Liver (tissue), 9 donors: Measurements from ENCODE around the gene EIF2S3. TPM values are rescaled to one million over a fixed set of nuclear protein-coding genes. Genes with fewer than 3 reads are reported as not detected.
"Not testable (repeated sequence)": the region's sequence is repeated elsewhere in the genome, so short reads cannot be mapped to it uniquely, and the experiment has no call there.

Experiments used
- DNase-seq: peaks from one replicate; pipeline ENCODE4 v3.0.0-alpha.2; 2017; ENCODE audit warnings: low spot score
- H3K27ac ChIP-seq, 2 donors: one replicate each; pipeline ENCODE4 v1.7.0; 2013; ENCODE audit warnings: inconsistent platforms in 2 of 2, low read length in 2 of 2, control low read depth in 1 of 2, low read depth in 1 of 2, mild to moderate bottlenecking in 1 of 2
- H3K27me3 ChIP-seq, 4 donors: one replicate each; pipeline versions ENCODE4 v1.6.1 to v1.7.0; 2013; ENCODE audit warnings: low read length in 3 of 4, inconsistent platforms in 1 of 4, mild to moderate bottlenecking in 1 of 4, moderate library complexity in 1 of 4; ENCODE audit not compliant: control insufficient read depth in 4 of 4, insufficient read depth in 4 of 4
- H3K36me3 ChIP-seq, 4 donors: one replicate each; pipeline versions ENCODE4 v1.6.1 to v1.7.0; 2013; ENCODE audit warnings: low read length in 3 of 4, mild to moderate bottlenecking in 3 of 4, low read depth in 1 of 4, moderate library complexity in 1 of 4; ENCODE audit not compliant: control insufficient read depth in 4 of 4, insufficient read depth in 3 of 4
- H3K4me1 ChIP-seq, 4 donors: one replicate each; pipeline versions ENCODE4 v1.6.1 to v1.7.0; 2013; ENCODE audit warnings: low read length in 3 of 4, mild to moderate bottlenecking in 3 of 4, moderate library complexity in 1 of 4; ENCODE audit not compliant: control insufficient read depth in 4 of 4, insufficient read depth in 4 of 4
- H3K4me3 ChIP-seq, 3 donors: one replicate each; pipeline versions ENCODE4 v1.6.1 to v1.7.0; 2013; ENCODE audit warnings: low read length in 3 of 3, control low read depth in 1 of 3, low read depth in 1 of 3, mild to moderate bottlenecking in 1 of 3
- H3K9ac ChIP-seq, 2 donors: one replicate each; pipeline ENCODE4 v1.7.0; 2013; ENCODE audit warnings: low read length in 2 of 2, mild to moderate bottlenecking in 2 of 2, moderate library complexity in 2 of 2, control low read depth in 1 of 2, low read depth in 1 of 2
- H3K9me3 ChIP-seq, 4 donors: one replicate each; pipeline versions ENCODE4 v1.6.1 to v1.7.0; 2013; ENCODE audit warnings: low read length in 3 of 4; ENCODE audit not compliant: control insufficient read depth in 4 of 4
- ATF3 ChIP-seq: IDR thresholded peaks from 2 replicates; pipeline ENCODE4 v1.6.1; 2016; ENCODE audit warnings: antibody characterized with exemption
- CTCF ChIP-seq: fragments of 150-350 bp; IDR thresholded peaks from 2 replicates; pipeline ENCODE4 v1.5.1; 2017; ENCODE audit warnings: improper control_type of control experiment, low read depth, low read length; ENCODE audit not compliant: missing input control
- EGR1 ChIP-seq, 2 donors: IDR thresholded peaks; 2 replicates each; pipeline ENCODE4 v1.6.1; 2016 to 2018; ENCODE audit warnings: antibody characterized with exemption in 2 of 2, low read depth in 2 of 2
- FOXA1 ChIP-seq: IDR thresholded peaks from 2 replicates; pipeline ENCODE4 v1.6.1; 2016; ENCODE audit warnings: antibody characterized with exemption
- FOXA2 ChIP-seq: IDR thresholded peaks from 2 replicates; pipeline ENCODE4 v1.6.1; 2016; ENCODE audit warnings: antibody characterized with exemption
- GABPA ChIP-seq, 2 donors: IDR thresholded peaks in 1 of 2; conservative IDR thresholded peaks in 1 of 2; 2 replicates each; pipeline ENCODE4 v1.6.1; 2016; ENCODE audit warnings: antibody characterized with exemption in 2 of 2, mild to moderate bottlenecking in 1 of 2, moderate library complexity in 1 of 2
- HNF4A ChIP-seq, 2 donors: conservative IDR thresholded peaks; 2 replicates each; pipeline ENCODE4 v1.6.1; 2016; ENCODE audit warnings: antibody characterized with exemption in 2 of 2, mild to moderate bottlenecking in 2 of 2
- HNF4G ChIP-seq: IDR thresholded peaks from 2 replicates; pipeline ENCODE4 v1.6.1; 2016; ENCODE audit warnings: antibody characterized with exemption
- JUND ChIP-seq, 2 donors: IDR thresholded peaks; 2 replicates each; pipeline ENCODE4 v1.6.1; 2016; ENCODE audit warnings: antibody characterized with exemption in 2 of 2
- MAX ChIP-seq: IDR thresholded peaks from 2 replicates; pipeline ENCODE4 v1.6.1; 2016; ENCODE audit warnings: antibody characterized with exemption
- NR2F2 ChIP-seq: IDR thresholded peaks from 2 replicates; pipeline ENCODE4 v1.6.1; 2016; ENCODE audit warnings: antibody characterized with exemption
- RAD21 ChIP-seq, 2 donors: IDR thresholded peaks; 2 replicates each; pipeline ENCODE4 v1.6.1; 2016; ENCODE audit warnings: antibody characterized with exemption in 2 of 2, mild to moderate bottlenecking in 2 of 2
- REST ChIP-seq: IDR thresholded peaks from 2 replicates; pipeline ENCODE4 v1.6.1; 2016; ENCODE audit warnings: antibody characterized with exemption, mild to moderate bottlenecking
- RXRA ChIP-seq, 2 donors: IDR thresholded peaks; 2 replicates each; pipeline ENCODE4 v1.6.1; 2017 to 2018; ENCODE audit warnings: antibody characterized with exemption in 2 of 2, mild to moderate bottlenecking in 1 of 2
- SP1 ChIP-seq: IDR thresholded peaks from 2 replicates; pipeline ENCODE4 v1.6.1; 2018; ENCODE audit warnings: antibody characterized with exemption, mild to moderate bottlenecking
- TAF1 ChIP-seq: conservative IDR thresholded peaks from 2 replicates; pipeline ENCODE4 v1.6.1; 2016; ENCODE audit warnings: antibody characterized with exemption, mild to moderate bottlenecking
- YY1 ChIP-seq: IDR thresholded peaks from 2 replicates; pipeline ENCODE4 v1.6.1; 2016; ENCODE audit warnings: antibody characterized with exemption, mild to moderate bottlenecking
- ZBTB33 ChIP-seq: IDR thresholded peaks from 2 replicates; pipeline ENCODE4 v1.6.1; 2016; ENCODE audit warnings: antibody characterized with exemption
- WGBS: extraction: QIAGEN DNeasy Blood & Tissue Kit; methylation state at CpG from one replicate; pipeline ENCODE4 v1.1.7; 2013; 5-methylcytosine and 5-hydroxymethylcytosine counted together
- polyA plus RNA-seq, 2 donors: library from polyadenylated mRNA; stranded (reverse) in 1 of 2; unstranded in 1 of 2; fragments of 200-250 nt in 1 of 2; fragments of >200 nt in 1 of 2; fragmentation: Nextera tagmentation in 1 of 2; extraction: Ambion mirVana in 1 of 2; gene quantifications; one replicate each; pipeline versions ENCODE4 v1.2.1 to v1.2.3, GENCODE V29; 2013 to 2015
- total RNA-seq, 2 donors: library from RNA; depleted of rRNA; stranded (reverse); fragments of >200 nt; gene quantifications; one replicate each; pipeline ENCODE4 v1.2.3, GENCODE V29; 2014
- donor health status: healthy.
- donor health status: healthy.
- donor health status: healthy.
- donor health status: healthy.
- donor health status: healthy.

The EIF2S3 gene
- total and polyA plus RNA-seq, 4 donors = 24.9 to 98.0 (median 47.4) TPM

- H3K36me3 ChIP-seq = peaks cover 0 to 25% (median 9%) of the 10 kb centered on the region in 4 donors
- H3K9me3 ChIP-seq, DNase-seq, H3K4me1 ChIP-seq, H3K27me3 ChIP-seq, H3K9ac ChIP-seq, H3K27ac ChIP-seq, H3K4me3 ChIP-seq: not testable (repeated sequence)
- WGBS = 76% methylated on average over 8 of the region's 8 CpGs
These were observed 25.5 kb downstream of the EIF2S3 start for GRCh38 chrX:24080245-24080644.

GRCh38 chrX:24080704-24081103 lies 25.9 kb downstream of the EIF2S3 start:
- 90% methylated on average over 3 of the region's 3 CpGs for WGBS
- H3K4me1 ChIP-seq = no peaks in the 10 kb centered on the region
- no peaks in the 10 kb centered on the region for H3K9me3 ChIP-seq
- H3K27ac ChIP-seq = no peak overlapping the region
- no peak overlapping the region for H3K9ac ChIP-seq
- TF ChIP-seq ATF3 = no peak
- no peak for TF ChIP-seq RAD21 (IDR thresholded peaks at IDR 0.05)
- no peak for TF ChIP-seq EGR1 (IDR thresholded peaks at IDR 0.05; ENCODE audit: low read depth in 2 of 2)
- no peak for TF ChIP-seq HNF4A (conservative IDR thresholded peaks at IDR 0.05)
- TF ChIP-seq JUND (IDR thresholded peaks at IDR 0.05) = no peak
- TF ChIP-seq ZBTB33 = no peak
- TF ChIP-seq MAX = no peak
- TF ChIP-seq SP1 = no peak
- TF ChIP-seq HNF4G = no peak
- TF ChIP-seq GABPA (IDR thresholded peaks at IDR 0.05 in 1 of 2, conservative IDR thresholded peaks at IDR 0.05 in 1 of 2) = no peak
- TF ChIP-seq NR2F2 = no peak
- TF ChIP-seq REST = no peak
- TF ChIP-seq FOXA2 = no peak
- no peak for TF ChIP-seq RXRA (IDR thresholded peaks at IDR 0.05)
- TF ChIP-seq YY1 = no peak
- no peak for TF ChIP-seq FOXA1
- TF ChIP-seq CTCF = no peak
- TF ChIP-seq TAF1 = no peak
- peaks cover 0 to 20% (median 8%) of the 10 kb centered on the region in 4 donors for H3K36me3 ChIP-seq
- no peak for DNase-seq
- H3K27me3 ChIP-seq = no peaks in the 10 kb centered on the region
- H3K4me3 ChIP-seq = no peak overlapping the region
